HCT116 (cell line): Measurements from ENCODE around the gene PLCG2.

Source experiments
- CEBPB ChIP-seq: IDR thresholded peaks from 2 replicates; pipeline ENCODE4 v1.6.1; 2012; ENCODE audit warnings: low read depth
- CTCF ChIP-seq, 3 experiments: fragments of 200-600 bp in 1 of 3; sonication (generic) in 1 of 3; IDR thresholded peaks in 2 of 3; conservative IDR thresholded peaks in 1 of 3; 2 replicates each; pipeline ENCODE4 v1.5.1; 2012 to 2017; ENCODE audit warnings: low read depth in 2 of 3, low read length in 2 of 3, antibody characterized with exemption in 1 of 3, borderline replicate concordance in 1 of 3, control low read depth in 1 of 3, mild to moderate bottlenecking in 1 of 3, mixed read lengths in 1 of 3, mixed run types in 1 of 3, moderate library complexity in 1 of 3; ENCODE audit not compliant: insufficient read depth in 1 of 3
- EGR1 ChIP-seq: IDR thresholded peaks from 2 replicates; pipeline ENCODE4 v1.6.1; 2012; ENCODE audit warnings: low read depth
- EZH2 ChIP-seq: fragments of 200-600 bp; sonication (generic); IDR thresholded peaks from 2 replicates; pipeline ENCODE4 v1.6.1; 2017; ENCODE audit warnings: antibody characterized with exemption, mixed run types
- MAX ChIP-seq: IDR thresholded peaks from 2 replicates; pipeline ENCODE4 v1.6.1; 2012
- POLR2A ChIP-seq: IDR thresholded peaks from 2 replicates; pipeline ENCODE4 v1.7.0; 2011; ENCODE audit warnings: borderline replicate concordance; ENCODE audit not compliant: insufficient read depth, insufficient read length; ENCODE audit errors: extremely low read depth
- POLR2AphosphoS5 ChIP-seq: IDR thresholded peaks from 2 replicates; pipeline ENCODE4 v1.6.1; 2011; ENCODE audit warnings: mild to moderate bottlenecking, low read depth, low read length, moderate library complexity
- REST ChIP-seq: IDR thresholded peaks from 2 replicates; pipeline ENCODE4 v1.6.1; 2012; ENCODE audit warnings: low read depth
- SIN3A ChIP-seq: IDR thresholded peaks from 2 replicates; pipeline ENCODE4 v1.6.1; 2012; ENCODE audit warnings: low read depth
- SP1 ChIP-seq: IDR thresholded peaks from 2 replicates; pipeline ENCODE4 v1.6.1; 2012; ENCODE audit warnings: low read depth
- YY1 ChIP-seq: IDR thresholded peaks from 2 replicates; pipeline ENCODE4 v1.6.1; 2011; ENCODE audit warnings: low read length, low read depth, moderate library complexity, mild to moderate bottlenecking; ENCODE audit not compliant: insufficient replicate concordance; ENCODE audit errors: extremely low read depth

- TF ChIP-seq SIN3A (no peak), EZH2 (no peak), REST (no peak), CTCF (IDR thresholded peaks at IDR 0.05 in 2 of 3, conservative IDR thresholded peaks at IDR 0.05 in 1 of 3; ENCODE audit: borderline replicate concordance in 1 of 3, insufficient read depth in 1 of 3, low read depth in 2 of 3, low read length in 2 of 3) (no peak), SP1 (no peak), POLR2AphosphoS5 (no peak), POLR2A (no peak), EGR1 (no peak), CEBPB (no peak), MAX (no peak), YY1 (no peak)
Measured at GRCh38 chr16:81748476-81749198, 30.5 kb upstream of the PLCG2 start.
